ENCODE measurements around the gene LCP2.
"Not testable (repeated sequence)": the region's sequence is repeated elsewhere in the genome, so short reads cannot be mapped to it uniquely, and the experiment has no call there.

The LCP2 gene

DNA sequence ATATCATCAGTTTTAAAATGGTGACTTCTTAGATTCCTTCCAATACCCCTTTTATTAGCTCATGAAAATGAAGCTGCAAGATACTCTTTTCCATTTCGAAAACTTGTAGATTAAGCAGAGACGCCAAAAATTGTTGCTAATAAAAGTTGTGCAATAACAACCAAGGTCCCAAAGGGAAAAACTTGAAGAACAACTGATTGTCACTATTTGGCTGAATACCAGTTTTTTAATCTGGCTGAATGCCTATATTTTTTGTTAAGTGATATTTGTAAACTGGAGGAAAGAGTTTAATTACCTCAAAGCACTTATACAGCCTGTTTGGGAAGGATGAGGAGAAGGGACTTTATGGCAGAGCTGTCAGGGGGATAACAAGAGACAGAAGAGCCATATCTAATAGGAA, 50.2 kb downstream of the LCP2 start:
- no peak for DNase-seq

DNA sequence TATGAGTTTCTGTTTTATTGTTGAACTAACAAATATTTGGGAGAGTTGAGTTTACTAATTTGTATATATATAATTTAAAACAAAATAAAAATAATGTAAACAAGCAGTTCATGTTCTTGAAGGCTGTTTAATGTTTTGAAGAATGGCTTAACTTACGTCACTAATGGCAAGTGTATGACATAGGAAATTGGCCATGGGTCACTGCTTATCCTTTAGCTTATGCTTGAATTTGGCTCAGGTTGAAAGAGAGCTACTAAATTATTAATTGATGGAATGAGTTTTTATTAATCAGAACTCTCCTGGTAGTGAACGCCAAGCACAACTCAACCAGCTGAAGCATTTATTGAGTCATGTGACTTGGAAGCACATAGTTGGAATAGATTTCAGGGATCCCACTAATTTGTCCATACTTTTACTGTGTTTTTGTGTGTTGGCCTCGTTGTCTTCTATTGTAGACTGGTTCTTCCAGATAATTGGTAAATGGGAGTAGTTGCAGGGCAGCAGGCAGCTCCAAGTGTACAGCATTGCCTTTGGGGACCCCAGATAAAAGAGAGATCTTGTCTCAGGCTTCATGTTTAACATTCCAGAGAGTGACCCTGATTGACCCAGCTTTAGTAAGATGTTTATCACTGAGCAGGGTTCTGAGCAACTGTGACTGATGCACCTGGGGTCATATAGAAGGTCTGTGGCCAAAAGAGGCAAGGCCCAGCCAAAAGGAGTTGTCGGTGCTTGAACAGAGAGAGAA, 51.3 kb downstream of the LCP2 start:
- DNase-seq, result no peak

DNA sequence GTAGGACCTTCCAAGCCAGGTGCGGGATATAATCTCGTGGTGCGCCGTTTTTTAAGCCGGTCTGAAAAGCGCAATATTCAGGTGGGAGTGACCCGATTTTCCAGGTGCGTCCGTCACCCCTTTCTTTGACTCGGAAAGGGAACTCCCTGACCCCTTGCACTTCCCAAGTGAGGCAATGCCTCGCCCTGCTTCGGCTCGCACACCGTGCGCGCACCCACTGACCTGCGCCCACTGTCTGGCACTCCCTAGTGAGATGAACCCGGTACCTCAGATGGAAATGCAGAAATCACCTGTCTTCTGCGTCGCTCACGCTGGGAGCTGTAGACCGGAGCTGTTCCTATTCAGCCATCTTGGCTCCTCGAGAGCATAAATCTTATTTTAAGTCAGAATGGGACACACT, 52.1 kb downstream of the LCP2 start:
- not testable (repeated sequence) for DNase-seq

DNA sequence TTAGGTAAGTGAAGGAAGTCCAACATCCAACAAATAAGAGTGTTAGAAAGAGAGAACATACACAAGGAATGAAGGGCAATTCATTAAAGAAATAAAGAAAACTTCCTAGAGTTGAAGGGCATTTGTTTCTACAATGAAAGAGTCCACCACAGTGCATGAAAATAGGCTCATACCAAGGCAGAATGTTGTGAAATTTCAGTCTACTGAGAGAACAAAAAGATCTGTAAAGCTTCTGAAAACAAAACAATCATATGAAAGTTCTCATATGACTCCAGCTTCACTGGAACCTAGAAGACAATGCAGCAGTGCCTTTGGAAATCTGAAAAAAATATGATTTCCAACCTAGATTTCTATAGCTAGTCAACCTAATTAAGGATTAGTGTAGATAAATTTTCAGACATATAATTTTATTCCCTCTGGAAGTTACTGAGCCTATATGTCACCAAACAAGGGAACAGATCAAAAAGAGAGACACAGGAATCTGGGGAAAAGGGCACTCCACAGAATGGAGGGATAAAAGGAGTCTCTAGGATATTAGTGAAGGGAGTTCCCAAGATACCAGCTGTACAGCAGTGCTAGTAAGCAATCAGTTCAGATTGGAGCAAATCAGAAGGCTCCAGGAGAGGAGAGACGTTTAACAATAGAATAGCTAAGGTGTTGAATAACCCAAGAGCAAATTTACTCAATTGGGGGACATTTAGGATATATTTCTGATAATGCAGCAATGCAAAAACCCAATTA, 59.0 kb downstream of the LCP2 start:
- DNase-seq, result no peak

DNA sequence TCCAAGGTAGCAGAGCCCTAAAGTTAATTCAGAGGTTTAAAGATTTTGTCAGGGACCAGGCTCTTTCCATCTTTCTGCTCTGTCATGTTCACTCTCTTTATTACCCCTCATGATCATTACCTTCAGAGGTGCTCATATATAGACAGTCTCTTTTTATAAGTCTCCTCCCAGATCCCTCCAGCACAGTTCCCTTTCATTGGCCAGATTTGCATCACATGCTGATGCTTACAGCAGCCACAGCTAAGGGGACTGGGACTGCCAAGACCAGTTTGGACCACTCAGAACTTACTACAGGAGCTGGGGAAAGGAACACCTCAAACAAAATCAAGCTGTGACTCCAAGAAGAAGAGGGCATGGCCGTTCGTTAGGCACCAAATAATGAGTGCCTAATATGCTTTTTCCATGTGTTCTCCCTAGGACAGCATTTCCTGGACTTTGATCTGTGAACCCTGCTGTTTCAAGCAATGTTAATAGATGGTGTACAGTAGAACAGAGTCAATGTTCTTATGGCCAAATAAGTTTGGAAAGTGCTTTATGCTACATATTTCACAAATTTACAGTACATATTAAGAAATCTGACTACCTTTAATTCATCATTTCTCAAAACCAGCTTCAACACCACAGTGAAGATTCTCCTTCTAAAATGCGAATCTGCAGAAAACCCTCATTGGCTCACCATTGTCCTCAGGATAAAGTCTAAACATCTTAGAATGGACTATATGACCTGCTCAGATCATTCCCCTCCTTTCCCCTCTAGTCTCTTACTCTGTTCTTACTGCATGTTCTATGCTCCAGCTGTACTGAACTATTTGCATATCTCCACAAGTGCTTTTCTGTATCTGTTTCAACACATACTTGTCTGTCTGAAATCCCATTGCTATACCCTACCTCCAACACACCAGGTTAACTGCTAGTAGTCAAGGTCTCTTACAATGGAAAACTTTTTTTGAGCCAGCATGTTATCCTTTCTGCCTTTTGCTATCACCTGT, 61.4 kb downstream of the LCP2 start:
- DNase-seq, result no peak

DNA sequence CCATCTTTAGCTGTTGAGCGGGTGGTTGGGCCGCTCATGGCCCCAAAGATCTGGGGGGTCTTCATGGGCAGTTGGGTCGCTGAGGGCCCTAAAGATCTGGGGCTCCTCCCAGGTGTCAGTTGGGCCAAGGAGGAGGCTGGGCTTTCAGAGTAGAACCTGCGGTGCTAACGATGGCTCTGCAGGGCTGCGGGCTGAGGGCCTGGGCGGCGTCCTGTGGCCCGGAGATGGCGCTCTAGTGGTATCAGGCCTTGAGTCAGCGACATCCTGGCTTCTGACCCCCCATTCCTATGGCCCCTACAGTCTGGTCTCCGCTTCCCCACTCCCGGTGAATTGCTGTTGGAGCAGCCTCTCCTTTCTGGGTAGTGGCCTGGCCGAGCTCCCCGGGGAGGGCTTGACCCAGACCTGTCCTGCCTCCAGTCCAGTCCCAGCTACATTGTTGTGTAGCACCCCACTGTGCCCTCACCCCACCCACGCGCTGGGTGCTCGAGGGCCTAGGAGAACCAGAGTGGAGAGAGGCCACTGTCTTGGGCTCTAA, 64.2 kb downstream of the LCP2 start:
- DNase-seq, result no peak

DNA sequence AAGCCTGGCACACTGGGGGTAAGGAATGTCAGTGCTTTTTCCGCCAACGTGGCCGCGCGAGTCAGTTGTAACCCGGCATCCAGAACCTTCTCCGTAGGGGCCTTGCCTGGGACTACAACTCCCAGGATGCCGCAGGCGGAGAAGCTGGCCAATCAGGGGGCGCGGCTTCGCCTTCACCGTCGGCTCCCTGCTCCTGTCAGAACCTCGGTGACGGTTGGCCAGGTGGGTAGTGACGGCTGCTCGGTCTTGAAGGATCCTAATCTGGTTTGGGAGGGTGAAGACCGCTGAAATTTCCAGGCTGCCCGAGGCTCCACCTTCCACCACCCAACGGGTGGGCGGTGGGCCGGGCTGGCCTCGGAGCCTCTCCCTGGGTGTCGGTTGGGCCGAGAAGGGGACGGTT, 64.8 kb downstream of the LCP2 start, which contains the start of gene C5orf58:
TSS of gene C5orf58 (plus strand) at position 200 of the 400 bp plus-strand sequence. CDS start 1,992 bp downstream, outside the sequence.
- DNase-seq, result no peak

DNA sequence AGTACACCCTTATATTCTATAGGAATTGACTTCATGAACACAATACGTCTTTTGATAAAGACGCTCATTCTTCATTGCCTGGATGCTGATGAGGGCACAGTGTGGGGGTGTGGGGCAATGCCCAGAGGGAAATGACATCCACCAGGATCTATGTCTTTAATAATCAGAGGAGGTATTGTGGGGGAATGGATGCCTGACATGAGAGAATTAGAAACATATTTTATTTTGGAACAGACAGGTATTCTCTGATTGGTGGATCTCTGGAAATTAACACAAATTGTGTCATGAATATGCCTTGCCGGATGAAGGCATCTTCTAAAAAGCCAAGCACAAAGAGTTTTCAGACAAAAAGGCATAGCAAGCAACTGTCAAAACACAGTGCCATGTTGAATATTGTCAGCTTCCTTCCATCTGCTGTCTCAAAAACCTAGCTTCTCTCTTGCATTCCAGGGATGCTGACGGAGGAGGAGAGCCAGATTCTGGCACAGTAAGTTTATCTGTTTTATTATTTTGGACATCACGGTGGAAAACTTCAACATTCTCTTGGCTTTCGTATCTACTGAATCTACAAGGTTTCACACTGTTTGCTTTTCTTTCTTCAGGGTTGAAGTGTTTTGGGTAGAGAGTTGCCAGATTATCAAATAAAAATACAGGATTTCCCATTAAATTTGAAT, 68.7 kb downstream of the LCP2 start:
- DNase-seq, result no peak

DNA sequence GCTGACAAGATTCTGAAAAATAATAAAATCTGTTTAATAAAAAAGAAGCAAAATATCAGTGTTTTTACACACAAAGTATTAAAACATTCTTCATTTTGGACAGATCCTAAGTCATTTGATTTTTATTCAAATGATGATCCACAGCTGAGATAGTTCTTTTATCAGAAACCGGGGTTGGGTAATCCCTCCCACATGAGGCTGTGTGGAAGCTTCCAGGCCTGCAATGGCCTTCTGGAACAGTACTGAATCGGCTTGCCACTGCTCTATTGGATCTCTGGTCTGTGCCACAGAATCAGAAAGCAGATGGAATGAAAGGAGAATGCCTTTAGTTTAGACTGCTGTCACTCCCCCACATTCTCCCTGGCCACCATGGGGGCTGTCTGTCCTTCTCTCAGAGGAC, 70.9 kb downstream of the LCP2 start:
- no peak for DNase-seq

DNA sequence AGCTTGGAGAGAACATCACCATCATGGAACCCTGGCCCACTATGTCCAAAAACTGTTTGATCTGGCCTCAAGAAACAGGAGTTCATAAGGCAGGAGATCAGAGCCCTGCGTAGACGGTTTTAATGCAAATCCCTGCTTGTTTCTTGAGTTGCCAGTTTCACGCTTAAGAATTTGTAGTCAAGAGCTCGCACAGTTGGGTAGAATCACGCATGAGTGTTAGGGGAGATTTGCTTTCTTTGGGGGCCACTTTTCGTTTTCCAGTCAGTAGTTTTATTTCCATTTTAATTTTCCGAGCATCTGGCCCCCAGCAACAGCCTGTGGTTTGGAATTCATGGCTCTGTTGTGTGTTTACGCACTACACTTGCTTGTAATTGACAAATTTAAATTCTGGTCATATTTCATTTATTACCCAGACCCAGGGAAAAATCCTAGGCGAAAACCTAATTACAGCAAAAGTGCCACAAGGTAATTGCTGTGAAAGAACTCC, 71.4 kb downstream of the LCP2 start:
- DNase-seq, result no peak

DNA sequence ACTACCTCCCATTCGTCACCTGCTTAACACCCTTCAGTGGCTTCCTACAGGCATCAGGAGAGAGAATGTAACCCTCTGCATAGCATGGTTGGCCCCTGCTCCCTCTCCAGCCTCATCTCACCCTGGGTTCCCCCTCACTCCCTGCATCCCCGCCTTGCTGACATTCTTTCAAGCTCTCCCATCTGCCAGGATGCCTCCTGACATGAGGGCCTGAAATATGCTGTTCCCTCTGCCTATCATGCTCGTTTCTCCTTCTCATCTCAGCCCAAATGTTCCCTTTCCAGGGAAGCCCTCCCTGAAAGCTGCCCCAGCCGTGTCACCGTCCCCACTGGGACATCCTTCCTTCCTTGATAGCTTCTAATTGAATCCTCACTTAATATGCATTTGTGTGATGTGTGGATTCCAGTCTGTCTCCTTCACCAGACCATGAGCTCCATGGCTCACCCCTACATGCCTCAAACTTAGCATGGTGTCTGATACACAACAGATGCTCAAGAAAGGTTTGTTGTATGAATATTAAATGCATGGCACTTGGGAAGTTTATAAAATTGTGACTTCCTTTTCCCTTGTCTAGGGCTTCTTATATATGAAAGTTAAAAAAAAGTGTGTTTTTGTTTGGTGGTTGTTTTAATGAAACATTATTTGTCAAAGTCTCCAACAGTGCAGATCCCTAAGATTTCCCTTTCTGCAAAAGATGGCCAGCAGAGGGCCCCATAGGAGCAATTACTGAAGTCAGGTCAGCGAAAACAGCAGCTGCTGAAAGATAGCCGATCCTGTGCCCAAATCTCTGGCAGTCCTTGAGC, 72.0 kb downstream of the LCP2 start:
- DNase-seq, result peak; percentile 70 to 79

DNA sequence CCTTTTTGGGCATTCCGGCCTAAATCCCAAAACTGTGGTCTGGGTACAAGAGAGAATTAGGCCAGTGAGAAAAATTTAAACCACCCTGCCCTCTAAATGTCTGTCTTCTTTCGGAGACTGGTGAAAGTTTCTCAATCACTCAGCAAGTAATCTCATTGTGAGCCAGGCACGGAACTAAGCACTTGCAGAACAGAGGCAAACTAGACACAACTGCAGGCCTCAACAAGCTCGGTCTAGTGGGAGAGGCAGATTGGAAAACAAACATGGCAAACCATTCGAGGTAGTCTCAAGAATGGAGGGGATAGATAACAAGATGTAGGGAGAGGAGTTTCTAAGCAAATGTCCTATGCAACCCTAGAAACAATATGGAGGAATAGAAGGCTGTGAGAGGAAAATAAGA, 73.7 kb downstream of the LCP2 start:
- DNase-seq, result no peak

DNA sequence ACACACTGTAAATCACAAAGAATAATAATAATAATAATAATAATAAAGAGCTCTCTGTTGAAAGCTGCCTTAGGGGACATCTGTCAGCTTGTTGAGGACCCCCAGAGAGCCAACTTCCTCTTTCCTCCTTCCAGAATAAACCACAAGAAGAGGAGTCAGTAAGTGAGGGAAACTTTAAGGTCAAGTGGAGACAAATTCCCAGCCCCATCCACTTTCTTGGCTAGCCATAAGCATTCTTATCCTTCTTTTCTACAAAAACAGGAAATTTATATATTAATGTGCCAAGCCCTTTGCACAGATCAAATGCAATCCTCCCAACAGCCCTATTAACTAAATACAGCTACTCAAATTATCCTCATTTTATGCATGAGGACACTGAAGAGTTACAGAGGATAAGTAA, 74.2 kb downstream of the LCP2 start:
- no peak for DNase-seq

DNA sequence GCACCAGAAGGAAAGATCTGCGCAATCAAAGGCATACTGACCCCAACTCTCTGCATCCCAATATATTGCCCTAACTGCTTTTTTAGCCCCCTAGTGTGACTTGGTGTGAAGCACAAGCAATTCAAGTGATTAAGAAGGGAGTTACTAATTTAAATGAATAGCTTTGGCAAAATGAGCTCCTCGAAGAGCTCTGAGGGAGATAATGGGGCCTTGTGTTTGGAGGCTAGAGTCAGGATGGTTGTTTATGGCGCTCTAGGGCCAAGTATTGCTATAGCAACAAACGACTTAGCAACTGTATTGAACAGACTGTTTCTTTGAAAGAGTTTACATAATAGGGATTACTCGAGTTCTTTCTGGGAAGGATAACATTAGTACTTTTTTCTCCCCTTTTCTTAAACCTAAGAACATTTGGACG, 76.2 kb downstream of the LCP2 start:
- no peak for DNase-seq

DNA sequence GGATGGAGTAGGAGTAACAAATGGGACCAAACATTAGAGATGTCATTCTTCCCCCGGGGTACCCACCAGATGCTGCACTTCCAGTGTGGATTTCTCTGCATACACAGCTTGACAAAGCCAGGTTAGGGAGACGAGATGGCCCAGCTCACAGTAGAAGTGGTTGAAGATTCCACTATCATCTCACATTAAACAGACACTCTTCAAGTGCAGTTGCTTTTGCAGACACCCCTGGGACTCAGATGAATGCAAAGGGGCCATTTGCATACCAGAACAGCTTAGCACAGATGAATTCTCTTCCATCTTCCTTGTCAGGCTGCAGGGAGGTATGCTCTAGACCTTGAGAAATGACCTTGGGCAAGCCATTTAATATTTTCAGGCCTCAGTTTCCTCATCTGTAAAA, 77.4 kb downstream of the LCP2 start:
- DNase-seq, result no peak

DNA sequence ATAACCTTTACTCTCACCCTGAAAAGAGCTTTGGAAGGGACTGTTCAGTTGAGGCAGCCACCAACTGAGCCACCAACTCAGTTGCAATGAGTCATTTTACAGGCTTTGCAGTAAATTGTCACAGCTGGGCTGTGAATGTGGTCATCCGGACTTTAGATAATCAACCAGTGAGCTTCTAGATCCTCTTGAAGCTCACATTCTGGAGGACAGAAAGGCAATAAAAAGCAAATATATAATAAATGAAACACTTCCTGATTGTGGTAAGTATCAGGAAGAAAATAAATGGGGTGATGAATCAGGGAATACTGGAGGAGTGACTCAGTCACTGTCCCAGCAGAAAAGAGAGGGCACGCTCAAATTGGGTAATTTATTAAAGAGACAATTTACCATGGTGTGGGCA, 78.0 kb downstream of the LCP2 start:
- no peak for DNase-seq

DNA sequence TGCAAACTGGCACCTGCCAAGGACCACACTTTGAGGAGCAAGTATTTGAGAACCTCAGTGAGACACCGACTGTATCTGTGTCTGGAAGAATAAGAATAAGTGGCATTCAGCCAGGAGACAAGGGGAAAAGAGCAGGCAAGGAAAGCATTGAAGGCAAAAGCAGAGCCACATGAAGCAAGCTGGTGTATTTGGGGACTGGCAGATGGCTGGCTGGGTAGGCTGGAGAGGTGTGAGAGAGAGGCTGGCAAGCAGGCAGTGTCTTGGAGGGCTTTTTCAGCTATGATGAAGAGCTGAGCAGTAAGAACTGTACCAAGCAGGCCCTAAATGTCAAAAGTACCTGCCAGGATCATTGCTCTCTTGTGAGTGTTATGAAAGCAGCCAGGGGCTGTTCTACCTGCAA, 78.9 kb downstream of the LCP2 start:
- DNase-seq, result no peak

DNA sequence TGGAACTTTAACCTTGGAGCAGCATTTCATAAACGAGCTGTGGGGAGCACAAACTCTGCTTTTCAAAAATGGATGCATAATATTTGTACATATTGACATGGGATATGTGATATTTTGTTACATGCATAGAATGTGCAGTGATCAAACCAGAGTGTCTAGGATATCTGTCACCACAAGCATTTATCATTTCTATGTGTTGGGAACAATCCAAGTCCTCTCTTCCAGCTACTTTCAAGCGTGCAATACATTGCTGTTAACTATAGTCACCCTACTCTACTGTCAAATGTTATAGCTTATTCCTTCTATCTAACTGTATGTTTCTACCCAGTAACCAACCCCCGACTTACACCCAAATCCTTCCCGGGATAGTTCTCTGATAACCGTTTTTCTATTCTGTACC, 79.7 kb downstream of the LCP2 start:
- DNase-seq, result no peak

DNA sequence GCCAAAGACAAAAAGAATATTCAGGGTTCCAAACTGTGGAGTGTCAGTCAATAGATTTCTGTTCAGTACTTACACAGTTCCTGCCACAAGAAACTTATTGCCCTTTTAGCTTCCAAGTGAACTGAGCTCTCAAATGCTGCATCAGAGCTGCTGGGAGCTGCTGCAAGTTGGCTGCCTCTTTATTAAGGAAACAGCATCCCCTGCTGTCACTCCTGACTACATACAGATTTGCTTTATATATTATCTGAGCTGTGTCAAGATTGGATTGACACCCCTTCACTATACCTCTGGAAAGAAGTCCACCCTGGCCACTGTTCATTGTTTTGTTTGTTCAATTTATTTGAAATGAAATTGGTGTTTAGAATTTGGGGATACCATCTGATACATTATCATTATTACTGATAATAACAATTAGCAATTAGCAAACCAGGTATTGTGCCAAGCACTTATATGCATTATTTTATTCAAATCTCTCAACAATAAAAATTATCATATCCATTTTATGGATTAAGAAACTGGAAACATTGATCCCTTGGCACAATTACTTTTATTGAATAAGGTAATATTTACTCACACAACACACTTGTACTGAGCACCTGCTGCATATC, 81.2 kb downstream of the LCP2 start:
- peak in 1 of 2 donors; percentile 1 for DNase-seq

DNA sequence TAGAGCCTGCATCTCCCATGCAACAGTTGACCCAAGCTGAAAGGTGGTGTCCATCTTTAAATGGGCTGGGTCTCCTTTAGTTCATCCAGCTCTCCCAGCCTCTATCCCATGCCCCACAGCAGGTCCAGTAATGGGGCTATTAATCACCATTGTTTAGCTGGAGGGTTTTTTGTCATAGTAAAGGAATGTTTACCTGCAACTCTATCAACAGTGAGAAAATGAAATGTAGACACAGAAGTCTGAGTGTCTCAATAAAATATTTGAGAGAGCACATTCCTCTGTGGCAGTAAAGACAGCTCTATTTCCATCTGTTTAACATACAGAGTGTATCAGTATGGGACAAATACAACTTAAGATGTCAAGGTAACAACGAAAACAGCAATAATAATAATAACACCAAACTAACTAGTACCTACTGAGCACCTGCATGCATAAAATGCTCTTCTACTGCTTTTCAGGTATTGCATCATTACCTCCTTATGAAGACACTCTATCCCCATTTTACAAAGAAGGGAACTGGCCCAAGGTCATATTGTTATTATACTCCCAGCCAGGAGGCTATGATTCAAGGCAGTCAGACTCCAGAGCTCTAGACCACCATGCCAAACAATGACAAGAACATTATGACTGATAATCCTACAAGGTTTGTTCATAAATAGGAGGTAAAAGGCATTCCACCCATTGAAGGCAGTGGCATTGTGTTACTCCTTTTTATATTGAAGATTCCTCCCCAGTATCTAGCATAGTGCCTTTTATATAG, 85.8 kb downstream of the LCP2 start:
- no peak for DNase-seq
